ENCODE data around the gene MFRP.
A peak's percentile ranks its signal among the peaks of the same experiment; 100 is the strongest.

MFRP gene

DNA sequence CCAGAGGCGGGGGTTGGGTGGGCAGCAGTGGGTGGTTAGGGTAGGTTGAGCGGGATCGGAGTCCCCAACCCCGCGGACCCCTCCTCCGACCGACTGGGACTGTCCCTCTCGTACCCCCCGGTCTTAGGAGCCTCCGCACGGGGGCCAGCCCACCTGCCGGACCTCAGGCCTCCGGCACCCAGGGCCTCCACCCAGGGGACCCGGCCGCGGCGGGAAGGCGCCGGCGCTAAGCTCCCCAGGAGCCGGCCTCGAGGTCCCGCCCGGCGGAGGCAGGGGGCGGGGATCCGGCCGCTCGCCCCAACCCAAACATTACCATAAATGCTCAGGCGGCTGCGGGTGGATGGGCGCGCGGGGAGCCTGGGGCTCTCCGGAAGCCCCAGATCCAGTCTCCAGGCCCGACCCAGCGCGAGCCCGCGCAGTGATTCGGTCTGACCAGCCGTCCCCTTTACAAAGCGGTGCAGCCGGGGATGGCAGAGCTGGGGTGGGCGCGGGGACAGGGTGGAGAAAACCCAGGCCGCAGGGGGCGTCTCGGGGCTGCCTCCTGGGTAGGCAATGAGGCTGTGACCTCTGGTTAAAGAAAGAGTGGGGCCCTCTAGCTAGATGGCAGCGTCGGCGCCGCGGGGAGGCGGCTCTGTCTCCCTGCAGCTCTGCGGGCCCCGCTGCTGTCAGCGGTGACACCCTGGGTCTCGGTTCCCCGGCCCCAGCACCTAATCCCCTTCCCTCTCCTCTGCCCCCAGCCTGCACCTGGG lies 25.6 kb downstream of the MFRP start:
- DNase-seq (ENCODE audit: low spot score) = peak; percentile 88
- TF ChIP-seq, protein P1, sequence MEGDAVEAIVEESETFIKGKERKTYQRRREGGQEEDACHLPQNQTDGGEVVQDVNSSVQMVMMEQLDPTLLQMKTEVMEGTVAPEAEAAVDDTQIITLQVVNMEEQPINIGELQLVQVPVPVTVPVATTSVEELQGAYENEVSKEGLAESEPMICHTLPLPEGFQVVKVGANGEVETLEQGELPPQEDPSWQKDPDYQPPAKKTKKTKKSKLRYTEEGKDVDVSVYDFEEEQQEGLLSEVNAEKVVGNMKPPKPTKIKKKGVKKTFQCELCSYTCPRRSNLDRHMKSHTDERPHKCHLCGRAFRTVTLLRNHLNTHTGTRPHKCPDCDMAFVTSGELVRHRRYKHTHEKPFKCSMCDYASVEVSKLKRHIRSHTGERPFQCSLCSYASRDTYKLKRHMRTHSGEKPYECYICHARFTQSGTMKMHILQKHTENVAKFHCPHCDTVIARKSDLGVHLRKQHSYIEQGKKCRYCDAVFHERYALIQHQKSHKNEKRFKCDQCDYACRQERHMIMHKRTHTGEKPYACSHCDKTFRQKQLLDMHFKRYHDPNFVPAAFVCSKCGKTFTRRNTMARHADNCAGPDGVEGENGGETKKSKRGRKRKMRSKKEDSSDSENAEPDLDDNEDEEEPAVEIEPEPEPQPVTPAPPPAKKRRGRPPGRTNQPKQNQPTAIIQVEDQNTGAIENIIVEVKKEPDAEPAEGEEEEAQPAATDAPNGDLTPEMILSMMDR (IDR thresholded peaks at IDR 0.05; ENCODE audit: extremely low read depth, missing control alignments) = no peak

DNA sequence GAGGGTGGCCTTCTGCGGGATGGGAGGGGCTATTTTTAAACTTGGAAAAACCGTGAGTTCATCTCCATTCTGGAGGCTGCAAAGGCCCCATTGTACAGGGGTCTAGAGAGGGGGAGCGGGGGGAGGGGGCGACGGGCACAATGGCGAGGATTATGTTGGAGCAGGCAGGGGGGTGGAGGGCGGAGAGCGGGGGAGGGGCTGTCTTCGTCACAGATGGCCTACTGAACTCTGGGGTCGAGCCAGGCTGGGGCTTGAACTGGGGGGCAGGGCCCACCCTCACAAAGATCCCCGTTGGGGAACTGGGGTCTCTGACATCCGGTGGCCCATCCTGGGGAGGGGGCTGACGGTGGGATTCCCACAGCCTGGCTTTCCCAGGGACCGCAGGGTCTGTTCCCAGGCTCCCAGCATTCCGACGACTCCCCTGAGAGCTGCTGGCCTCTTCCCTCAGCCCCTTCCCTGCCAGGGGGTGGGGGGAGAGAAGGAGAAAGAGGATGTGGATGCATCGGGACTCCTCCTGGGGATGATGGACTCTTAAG lies 26.2 kb downstream of the MFRP start:
- no peak for DNase-seq (ENCODE audit: low spot score)
- TF ChIP-seq, protein P1 (IDR thresholded peaks at IDR 0.05; ENCODE audit: extremely low read depth, missing control alignments) = no peak

DNA sequence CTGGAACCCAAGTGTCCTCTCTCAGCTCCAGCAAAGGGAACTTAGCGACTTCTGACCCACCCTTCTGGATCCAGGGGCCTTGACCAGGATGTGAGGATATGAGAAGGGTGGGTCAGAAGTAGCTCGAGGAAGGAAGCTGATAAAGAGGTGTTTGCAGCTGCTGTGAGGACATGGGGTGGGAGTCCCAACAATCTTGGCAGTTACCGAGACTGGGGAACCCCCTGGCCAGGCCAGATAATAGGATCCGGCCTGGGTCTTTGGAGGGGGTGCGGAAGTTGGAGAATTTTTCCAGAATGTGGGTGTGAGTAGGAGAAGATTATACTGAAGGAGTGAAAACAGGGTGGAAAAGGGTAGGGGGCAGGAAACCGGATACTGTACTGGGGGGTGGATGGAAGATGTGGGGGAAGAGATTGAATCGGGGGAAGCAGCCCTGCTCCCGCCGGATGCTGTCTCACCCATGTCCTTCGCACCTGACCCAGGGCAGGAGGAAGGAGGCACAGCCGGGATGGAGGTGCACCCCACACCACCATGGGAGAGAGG lies 26.7 kb downstream of the MFRP start:
- TF ChIP-seq, protein P1 (IDR thresholded peaks at IDR 0.05; ENCODE audit: extremely low read depth, missing control alignments) = no peak
- DNase-seq (ENCODE audit: low spot score) = no peak

DNA sequence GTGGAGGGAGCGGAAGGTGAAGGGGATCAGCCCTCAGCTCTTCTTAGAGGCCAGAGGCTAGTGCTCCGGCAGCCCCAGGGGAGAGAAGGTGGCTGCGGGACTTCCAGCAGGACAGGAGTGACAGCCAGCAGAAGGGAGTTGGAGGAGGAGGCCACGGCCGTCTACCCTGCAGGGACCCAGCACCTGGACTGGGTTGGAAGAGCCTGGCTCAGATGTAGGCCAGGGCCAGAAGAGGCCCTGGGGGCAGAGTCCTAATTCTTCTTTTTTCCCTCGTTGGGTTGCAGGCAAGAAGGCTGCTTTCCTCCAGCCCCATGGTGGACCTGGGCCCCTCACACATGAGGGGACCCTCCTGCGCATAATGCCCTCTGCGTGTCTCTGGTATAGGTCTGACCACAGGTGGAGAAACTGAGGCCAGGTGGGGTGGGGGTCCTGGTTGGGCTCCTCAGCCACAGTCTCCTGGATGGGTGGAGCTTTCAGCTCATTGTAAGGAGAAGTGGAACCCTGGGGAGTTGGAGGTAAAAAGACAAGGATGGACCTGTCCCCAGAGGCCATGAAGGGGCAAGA lies 27.3 kb downstream of the MFRP start:
- TF ChIP-seq, protein P1 (IDR thresholded peaks at IDR 0.05; ENCODE audit: extremely low read depth, missing control alignments) = no peak
- no peak for DNase-seq (ENCODE audit: low spot score)

DNA sequence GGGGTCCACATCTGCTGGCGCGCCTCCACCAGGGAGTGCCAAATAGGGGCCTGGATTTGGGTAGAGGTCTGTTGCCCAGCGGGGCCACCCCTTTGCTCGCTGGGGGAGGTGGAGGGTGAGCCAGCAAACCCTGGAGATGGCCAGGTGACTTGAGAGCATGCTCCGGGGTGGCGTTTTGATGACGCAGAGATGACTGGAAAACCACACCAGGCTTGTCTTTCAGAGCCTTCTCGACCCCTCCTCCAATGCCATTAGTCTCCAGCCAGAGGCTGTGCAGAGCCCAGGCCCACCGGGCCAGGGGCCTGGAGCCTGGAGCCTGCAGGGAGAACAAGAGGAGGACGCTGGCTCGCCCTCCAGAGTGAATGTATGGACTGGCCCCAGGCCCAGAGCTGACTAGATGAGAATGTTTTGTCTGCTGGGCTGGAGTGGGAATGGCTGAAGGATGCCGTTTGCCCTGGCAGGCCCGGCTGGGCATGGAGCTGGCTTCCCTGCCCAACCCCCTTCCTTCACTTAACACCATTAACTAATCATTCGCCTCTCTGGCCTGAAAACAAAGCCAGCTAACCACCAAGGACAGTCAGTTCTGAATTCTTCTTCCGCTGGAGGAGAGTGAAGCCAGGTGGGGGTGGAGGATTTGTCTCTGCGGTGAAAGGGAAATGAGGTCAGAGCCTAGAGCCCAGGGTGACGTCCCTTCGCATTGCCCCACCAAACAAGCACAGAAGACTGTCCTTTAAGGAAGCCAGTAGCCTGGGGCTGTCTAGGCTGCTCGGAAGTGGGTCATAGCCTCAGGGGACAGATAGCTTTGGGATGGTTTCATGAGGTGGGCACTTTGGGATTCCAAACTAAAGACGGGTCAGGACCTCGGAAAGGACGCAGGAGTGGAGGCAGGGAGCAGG lies 28.0 kb downstream of the MFRP start:
- TF ChIP-seq, protein P1 (IDR thresholded peaks at IDR 0.05; ENCODE audit: extremely low read depth, missing control alignments) = no peak
- peak; percentile 91 for DNase-seq (ENCODE audit: low spot score)

DNA sequence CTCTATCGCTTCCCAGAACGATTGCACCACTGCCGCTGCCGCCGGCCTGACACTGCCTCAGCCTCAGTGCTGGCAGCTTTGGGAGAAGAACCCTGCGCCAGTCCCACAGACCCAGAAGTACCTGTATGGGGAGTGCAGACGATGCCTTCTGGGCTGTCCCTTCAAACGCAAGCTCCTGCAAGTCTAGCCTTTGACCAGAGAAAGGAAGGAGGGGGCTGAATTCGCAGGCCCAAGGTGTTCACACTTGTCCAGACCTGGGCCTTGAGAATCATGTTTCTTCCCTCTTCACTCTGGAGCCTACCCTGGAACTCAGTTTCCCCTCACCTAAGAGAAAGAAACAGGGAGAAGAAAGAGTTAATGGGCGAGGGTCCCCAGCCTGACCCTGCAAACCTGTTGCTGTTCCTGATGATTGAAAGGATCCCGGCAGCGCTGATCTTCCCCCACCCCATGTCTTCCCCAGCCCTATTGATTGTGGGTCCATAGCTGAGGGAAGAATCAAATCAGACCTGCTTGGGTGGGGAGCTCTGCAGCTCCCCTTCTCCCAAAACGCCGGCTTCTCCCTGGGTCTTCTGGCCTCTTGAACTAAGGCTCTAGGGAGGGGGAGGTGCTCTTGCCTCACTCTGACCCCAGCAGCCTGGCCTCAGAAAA lies 28.8 kb downstream of the MFRP start:
- DNase-seq (ENCODE audit: low spot score) = no peak
- TF ChIP-seq, protein P1 (IDR thresholded peaks at IDR 0.05; ENCODE audit: extremely low read depth, missing control alignments) = no peak

All from GM20000 (cell line).